Trophoblast cell (in vitro differentiated cells and primary cell): ENCODE measurements around the gene ABCG4.

Source experiments
- DNase-seq, 2 donors: peaks; one replicate each; pipeline ENCODE4 v3.0.0-alpha.2; 2016
- H2AFZ ChIP-seq: 2 replicates; pipeline ENCODE4 v1.6.1; 2013; ENCODE audit warnings: low read length, moderate library complexity, mild to moderate bottlenecking; ENCODE audit not compliant: insufficient read depth, poor library complexity
- H2AK5ac ChIP-seq: 2 replicates; pipeline ENCODE4 v1.6.1; 2013; ENCODE audit warnings: mild to moderate bottlenecking, low read length
- H2BK120ac ChIP-seq: 2 replicates; pipeline ENCODE4 v1.6.1; 2013; ENCODE audit warnings: low read length, mild to moderate bottlenecking, moderate library complexity; ENCODE audit not compliant: insufficient read depth, poor library complexity
- H2BK12ac ChIP-seq: 2 replicates; pipeline ENCODE4 v1.6.1; 2013; ENCODE audit warnings: mild to moderate bottlenecking, low read length, moderate library complexity
- H2BK5ac ChIP-seq: 2 replicates; pipeline ENCODE4 v1.6.1; 2013; ENCODE audit warnings: low read length, low read depth, moderate library complexity, mild to moderate bottlenecking; ENCODE audit not compliant: poor library complexity
- H3K14ac ChIP-seq: 2 replicates; pipeline ENCODE4 v1.6.1; 2013; ENCODE audit warnings: mild to moderate bottlenecking, low read length
- H3K18ac ChIP-seq: 2 replicates; pipeline ENCODE4 v1.6.1; 2013; ENCODE audit warnings: mild to moderate bottlenecking, low read length
- H3K23ac ChIP-seq: 2 replicates; pipeline ENCODE4 v1.6.1; 2013; ENCODE audit warnings: low read length
- H3K27ac ChIP-seq: 2 replicates; pipeline ENCODE4 v1.5.1; 2013; ENCODE audit warnings: low read depth, mild to moderate bottlenecking, inconsistent platforms, low read length, moderate library complexity
- H3K27me3 ChIP-seq: 2 replicates; pipeline ENCODE4 v1.6.1; 2013; ENCODE audit warnings: inconsistent platforms, mild to moderate bottlenecking, low read length, moderate library complexity; ENCODE audit not compliant: insufficient read depth
- H3K36me3 ChIP-seq, 2 experiments: 1 replicate in 1 of 2; 2 replicates in 1 of 2; pipeline ENCODE4 v1.6.1; 2013; ENCODE audit warnings: low read length in 2 of 2, mild to moderate bottlenecking in 2 of 2, moderate library complexity in 1 of 2; ENCODE audit not compliant: insufficient read depth in 2 of 2, control insufficient read depth in 1 of 2
- H3K4ac ChIP-seq: 2 replicates; pipeline ENCODE4 v1.6.1; 2013; ENCODE audit warnings: low read depth, mild to moderate bottlenecking, low read length, moderate library complexity
- H3K4me1 ChIP-seq, 2 experiments: 1 replicate in 1 of 2; 2 replicates in 1 of 2; pipeline ENCODE4 v1.6.1; 2013; ENCODE audit warnings: low read length in 2 of 2, mild to moderate bottlenecking in 2 of 2, moderate library complexity in 1 of 2; ENCODE audit not compliant: insufficient read depth in 2 of 2, control insufficient read depth in 1 of 2
- H3K4me2 ChIP-seq: 2 replicates; pipeline ENCODE4 v1.6.1; 2013; ENCODE audit warnings: inconsistent platforms, mild to moderate bottlenecking, low read length, moderate library complexity
- H3K4me3 ChIP-seq: 2 replicates; pipeline ENCODE4 v1.5.1; 2013; ENCODE audit warnings: mild to moderate bottlenecking, low read depth, low read length, inconsistent platforms
- H3K79me1 ChIP-seq: one replicate; pipeline ENCODE4 v1.6.1; 2013; ENCODE audit warnings: low read length
- H3K79me2 ChIP-seq: 2 replicates; pipeline ENCODE4 v1.6.1; 2013; ENCODE audit warnings: low read length, mild to moderate bottlenecking; ENCODE audit not compliant: control insufficient read depth, insufficient read depth, poor library complexity
- H3K9ac ChIP-seq: 2 replicates; pipeline ENCODE4 v1.6.1; 2013; ENCODE audit warnings: mild to moderate bottlenecking, low read length
- H3K9me3 ChIP-seq: 2 replicates; pipeline ENCODE4 v1.6.1; 2013; ENCODE audit warnings: low read depth, mild to moderate bottlenecking, control low read depth, inconsistent platforms, low read length; ENCODE audit not compliant: insufficient read depth
- H4K12ac ChIP-seq: 2 replicates; pipeline ENCODE4 v1.6.1; 2013; ENCODE audit warnings: low read depth, mild to moderate bottlenecking, low read length, moderate library complexity
- H4K8ac ChIP-seq: 2 replicates; pipeline ENCODE4 v1.6.1; 2013; ENCODE audit warnings: low read depth, mild to moderate bottlenecking, low read length, moderate library complexity
- H4K91ac ChIP-seq: one replicate; pipeline ENCODE4 v1.6.1; 2013; ENCODE audit warnings: low read depth, mild to moderate bottlenecking, low read length, moderate library complexity
- WGBS: extraction: QIAGEN DNeasy Blood & Tissue Kit; methylation state at CpG from one replicate; pipeline ENCODE4 v1.1.7; 2013; ENCODE audit warnings: missing lambda C conversion rate; ENCODE audit not compliant: insufficient read length, insufficient coverage; ENCODE audit errors: extremely low coverage; 5-methylcytosine and 5-hydroxymethylcytosine counted together

The ABCG4 gene

DNA sequence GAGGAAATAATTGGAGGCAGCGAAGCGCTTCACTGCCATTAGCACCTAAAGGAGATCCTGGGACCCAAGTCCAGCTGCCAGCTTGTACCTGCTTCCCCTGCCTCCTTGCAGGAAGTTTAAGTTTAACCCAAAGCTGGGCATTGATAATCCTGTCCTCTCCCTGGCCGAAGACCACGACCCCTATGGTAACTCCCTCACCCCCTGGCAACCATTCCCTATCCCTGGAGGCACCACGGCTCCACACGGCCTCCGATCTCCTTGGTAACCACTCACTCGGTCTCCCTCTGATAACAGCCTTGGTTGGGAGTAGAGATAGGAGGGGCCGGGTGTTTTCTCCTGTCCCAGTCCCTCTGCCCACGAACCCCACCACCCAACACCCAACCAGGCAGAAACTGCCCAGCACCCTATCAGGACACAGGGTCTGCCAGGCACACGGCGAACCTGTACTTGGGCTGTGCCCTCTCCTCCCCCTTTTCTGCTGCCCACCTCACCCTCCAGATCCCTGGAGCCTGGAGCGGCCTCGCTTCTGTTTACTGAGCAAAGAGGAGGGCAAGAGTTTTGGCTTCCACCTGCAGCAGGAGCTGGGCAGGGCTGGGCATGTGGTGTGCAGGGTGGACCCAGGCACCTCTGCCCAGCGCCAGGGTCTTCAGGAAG is 37.3 kb downstream of the ABCG4 start:
- Histone ChIP-seq H2AK5ac (no peak overlapping the region), H3K4ac (no peak overlapping the region), H3K36me3 (no peaks in the 10 kb centered on the region), H3K4me3 (no peak overlapping the region), H3K27me3 (no peaks in the 10 kb centered on the region), H3K9me3 (peaks cover 6% of the 10 kb centered on the region), H3K18ac (no peak overlapping the region), H4K8ac (no peak overlapping the region), H3K9ac (no peak overlapping the region), H3K79me1 (no peaks in the 10 kb centered on the region), H4K91ac (no peak overlapping the region), H3K27ac (no peak overlapping the region), H3K79me2 (no peaks in the 10 kb centered on the region), H2AFZ (no peak overlapping the region), H4K12ac (no peak overlapping the region), H2BK5ac (no peak overlapping the region), H3K4me1 (no peaks in the 10 kb centered on the region), H3K23ac (no peak overlapping the region), H3K14ac (no peak overlapping the region), H2BK12ac (no peak overlapping the region), H3K4me2 (no peak overlapping the region), H2BK120ac (no peak overlapping the region)
- no CpG with 5 or more reads among the region's 15 CpGs for WGBS
- no peak for DNase-seq

DNA sequence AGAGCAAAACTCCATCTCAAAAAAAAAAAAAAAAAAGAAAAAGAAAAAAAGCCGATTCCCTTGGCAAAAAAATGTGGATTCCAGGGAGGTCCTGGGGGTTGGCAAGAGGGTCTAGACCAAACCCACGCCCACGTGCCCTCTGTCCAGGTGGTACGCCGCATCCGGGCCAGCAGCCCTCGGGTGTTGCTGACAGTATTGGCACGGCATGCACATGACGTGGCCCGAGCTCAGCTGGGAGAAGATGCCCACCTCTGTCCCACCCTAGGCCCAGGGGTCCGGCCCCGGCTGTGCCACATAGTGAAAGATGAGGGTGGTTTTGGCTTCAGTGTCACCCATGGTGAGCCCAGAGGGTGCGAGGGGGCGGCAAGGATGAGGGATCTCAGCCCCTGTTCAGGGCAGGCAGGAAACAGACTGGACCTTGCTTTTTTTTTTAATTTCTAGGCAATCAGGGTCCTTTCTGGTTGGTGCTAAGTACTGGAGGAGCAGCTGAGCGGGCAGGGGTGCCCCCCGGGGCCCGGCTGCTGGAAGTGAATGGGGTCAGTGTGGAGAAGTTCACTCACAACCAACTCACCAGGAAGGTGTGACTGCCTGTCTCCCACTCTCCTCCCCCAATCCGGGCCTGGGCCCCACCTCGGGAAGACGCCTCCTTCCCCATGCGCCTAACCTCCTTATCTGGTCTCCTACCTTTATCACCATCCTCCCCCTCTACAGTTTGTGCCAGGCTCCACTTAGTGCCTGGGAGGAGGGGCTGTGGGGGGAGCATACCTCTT is 38.5 kb downstream of the ABCG4 start:
- no peak overlapping the region for H3K4me2 ChIP-seq

DNA sequence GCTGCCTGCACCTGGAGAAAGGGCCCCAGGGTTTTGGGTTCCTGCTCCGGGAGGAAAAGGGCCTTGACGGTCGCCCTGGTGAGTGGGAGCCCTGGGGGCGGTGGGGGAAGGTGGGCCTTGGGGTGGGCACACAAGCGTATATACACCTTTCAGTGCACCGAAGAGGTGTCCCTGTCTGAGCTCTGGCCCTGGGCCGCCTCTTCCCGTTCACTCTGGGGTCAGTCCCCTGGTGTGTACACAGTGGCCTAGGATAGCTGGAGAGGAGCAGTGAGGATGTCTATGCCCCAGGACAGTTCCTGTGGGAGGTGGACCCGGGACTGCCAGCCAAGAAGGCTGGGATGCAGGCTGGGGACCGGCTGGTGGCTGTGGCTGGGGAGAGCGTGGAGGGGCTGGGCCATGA is 39.2 kb downstream of the ABCG4 start:
- no peak overlapping the region for H2AFZ ChIP-seq
- no peak overlapping the region for H3K9ac ChIP-seq
- H2BK12ac ChIP-seq, result no peak overlapping the region
- H3K4me3 ChIP-seq, result no peak overlapping the region
- no peaks in the 10 kb centered on the region for H3K79me2 ChIP-seq
- H3K9me3 ChIP-seq, result peaks cover 3% of the 10 kb centered on the region
- H3K14ac ChIP-seq, result no peak overlapping the region
- H3K4ac ChIP-seq, result no peak overlapping the region
- H3K27me3 ChIP-seq, result no peaks in the 10 kb centered on the region
- no peak overlapping the region for H3K4me2 ChIP-seq
- no peaks in the 10 kb centered on the region for H3K4me1 ChIP-seq
- no peak overlapping the region for H3K23ac ChIP-seq
- no peaks in the 10 kb centered on the region for H3K79me1 ChIP-seq
- H4K91ac ChIP-seq, result no peak overlapping the region
- no peaks in the 10 kb centered on the region for H3K36me3 ChIP-seq
- H2AK5ac ChIP-seq, result no peak overlapping the region
- WGBS, result no CpG with 5 or more reads among the region's 11 CpGs
- no peak for DNase-seq
- no peak overlapping the region for H3K18ac ChIP-seq
- no peak overlapping the region for H4K12ac ChIP-seq
- H4K8ac ChIP-seq, result no peak overlapping the region
- H2BK5ac ChIP-seq, result no peak overlapping the region
- H2BK120ac ChIP-seq, result no peak overlapping the region
- H3K27ac ChIP-seq, result no peak overlapping the region

More for the DNA sequence above, 38.5 kb downstream of the ABCG4 start:
- no peak overlapping the region for H2AK5ac ChIP-seq
- H3K79me2 ChIP-seq, result no peaks in the 10 kb centered on the region
- no peak overlapping the region for H3K18ac ChIP-seq
- H3K36me3 ChIP-seq, result no peaks in the 10 kb centered on the region
- no peak overlapping the region for H3K23ac ChIP-seq
- peaks cover 3% of the 10 kb centered on the region for H3K9me3 ChIP-seq
- H3K4me3 ChIP-seq, result no peak overlapping the region
- H2BK12ac ChIP-seq, result no peak overlapping the region
- H3K14ac ChIP-seq, result no peak overlapping the region
- H2BK5ac ChIP-seq, result no peak overlapping the region
- H3K79me1 ChIP-seq, result no peaks in the 10 kb centered on the region
- no peaks in the 10 kb centered on the region for H3K4me1 ChIP-seq
- no peak overlapping the region for H4K12ac ChIP-seq
- no peak overlapping the region for H3K27ac ChIP-seq
- H3K27me3 ChIP-seq, result no peaks in the 10 kb centered on the region
- DNase-seq, result no peak
- H4K91ac ChIP-seq, result no peak overlapping the region
- no peak overlapping the region for H3K9ac ChIP-seq
- H4K8ac ChIP-seq, result no peak overlapping the region
- no peak overlapping the region for H2AFZ ChIP-seq
- no peak overlapping the region for H2BK120ac ChIP-seq
- no peak overlapping the region for H3K4ac ChIP-seq
- WGBS, result no CpG with 5 or more reads among the region's 21 CpGs

DNA sequence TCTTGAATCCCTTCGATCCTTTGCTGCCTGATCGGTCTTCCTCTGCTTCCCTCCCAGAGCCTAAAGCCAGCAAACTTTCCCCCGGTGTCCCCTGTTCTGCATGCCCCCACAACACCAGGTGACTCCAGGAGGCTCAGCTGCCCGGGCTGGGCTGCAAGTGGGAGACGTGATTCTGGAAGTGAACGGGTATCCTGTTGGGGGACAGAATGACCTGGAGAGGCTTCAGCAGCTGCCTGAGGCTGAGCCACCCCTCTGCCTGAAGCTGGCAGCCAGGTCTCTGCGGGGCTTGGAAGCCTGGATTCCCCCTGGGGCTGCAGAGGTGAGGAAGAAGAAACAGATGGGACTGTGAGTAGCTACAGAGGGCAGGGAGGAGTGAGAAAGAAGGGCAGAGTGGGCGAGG is 40.0 kb downstream of the ABCG4 start:
- H3K4me1 ChIP-seq, result no peaks in the 10 kb centered on the region
- no peak overlapping the region for H4K8ac ChIP-seq
- no CpG with 5 or more reads among the region's 8 CpGs for WGBS
- DNase-seq, result no peak
- no peaks in the 10 kb centered on the region for H3K36me3 ChIP-seq
- peaks cover 3% of the 10 kb centered on the region for H3K9me3 ChIP-seq
- no peak overlapping the region for H3K4ac ChIP-seq
- no peak overlapping the region for H3K27ac ChIP-seq
- no peak overlapping the region for H3K18ac ChIP-seq
- no peaks in the 10 kb centered on the region for H3K79me1 ChIP-seq
- no peaks in the 10 kb centered on the region for H3K27me3 ChIP-seq
- no peak overlapping the region for H2BK12ac ChIP-seq
- H2AK5ac ChIP-seq, result no peak overlapping the region
- no peak overlapping the region for H3K14ac ChIP-seq
- no peak overlapping the region for H3K4me3 ChIP-seq
- H4K12ac ChIP-seq, result no peak overlapping the region
- no peak overlapping the region for H4K91ac ChIP-seq
- no peak overlapping the region for H2BK5ac ChIP-seq
- no peak overlapping the region for H3K23ac ChIP-seq
- no peak overlapping the region for H2AFZ ChIP-seq
- H3K4me2 ChIP-seq, result no peak overlapping the region
- no peaks in the 10 kb centered on the region for H3K79me2 ChIP-seq
- H3K9ac ChIP-seq, result no peak overlapping the region
- no peak overlapping the region for H2BK120ac ChIP-seq
